NCI-H128 (cell line): Measurements from ENCODE around the gene ZFP3.
"Not testable (repeated sequence)": the region's sequence is repeated elsewhere in the genome, so short reads cannot be mapped to it uniquely, and the experiment has no call there.

Experiments used
- DNase-seq: peaks from one replicate; lab custom pipeline; 2025; ENCODE audit not compliant: unreplicated experiment; lab: John Stamatoyannopoulos, UW

ZFP3 gene

GRCh38 chr17:5137511-5138197, 59.4 kb downstream of the ZFP3 start:
- DNase-seq, result not testable (repeated sequence)

- DNase-seq, result not testable (repeated sequence)
Measured at GRCh38 chr17:5138198-5138544, 59.9 kb downstream of the ZFP3 start.

DNA sequence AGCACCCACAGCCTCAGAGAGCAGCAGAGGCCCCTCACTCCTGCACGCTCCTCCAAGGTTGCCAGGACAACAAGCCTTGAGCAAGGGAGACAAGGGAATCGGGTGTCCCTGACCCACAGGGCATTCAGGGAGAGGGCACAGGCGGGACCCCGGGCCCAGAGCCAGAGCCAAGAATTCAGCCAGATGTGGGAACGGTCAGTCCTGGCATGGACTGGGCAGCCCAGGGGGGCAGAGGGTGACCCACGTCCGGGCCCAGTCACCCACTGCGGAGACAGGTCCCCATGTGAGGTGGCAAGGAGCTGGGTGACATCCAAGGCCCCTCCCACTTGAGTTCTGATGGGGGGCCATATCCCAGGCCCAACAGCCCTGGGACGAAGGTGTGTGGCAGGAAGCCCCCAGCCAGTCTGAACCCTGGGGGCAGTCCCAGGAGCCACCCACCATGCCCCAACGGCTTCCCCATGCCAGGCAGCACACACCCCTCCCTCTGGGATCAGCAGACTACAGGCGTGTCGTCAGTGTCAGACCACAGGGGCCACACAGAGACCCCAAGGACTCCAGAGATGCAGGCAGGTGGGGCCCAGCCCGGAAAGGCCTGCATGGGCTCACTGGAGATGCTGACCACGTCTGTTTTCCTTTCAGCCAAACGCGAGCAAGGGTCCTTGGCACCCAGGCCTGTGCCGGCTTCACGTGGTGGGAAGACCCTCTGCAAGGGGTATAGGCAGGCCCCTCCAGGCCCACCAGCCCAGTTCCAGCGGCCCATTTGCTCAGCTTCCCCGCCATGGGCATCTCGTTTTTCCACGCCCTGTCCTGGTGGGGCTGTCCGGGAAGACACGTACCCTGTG, 60.6 kb downstream of the ZFP3 start:
- DNase-seq, result no peak

DNA sequence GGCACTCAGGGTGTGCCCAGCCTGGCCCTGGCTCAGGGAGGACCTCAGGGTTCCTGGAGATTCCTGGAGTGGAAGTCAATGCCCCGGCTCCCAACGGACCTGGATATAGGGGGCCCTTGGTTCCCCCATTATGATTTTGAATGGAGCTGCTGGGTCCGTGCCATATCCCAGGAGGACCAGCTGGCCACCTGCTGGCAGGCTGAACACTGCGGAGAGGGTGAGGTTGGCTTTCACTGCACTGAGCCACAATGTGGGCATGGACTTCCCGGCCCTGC, 61.1 kb downstream of the ZFP3 start:
- no peak for DNase-seq

DNA sequence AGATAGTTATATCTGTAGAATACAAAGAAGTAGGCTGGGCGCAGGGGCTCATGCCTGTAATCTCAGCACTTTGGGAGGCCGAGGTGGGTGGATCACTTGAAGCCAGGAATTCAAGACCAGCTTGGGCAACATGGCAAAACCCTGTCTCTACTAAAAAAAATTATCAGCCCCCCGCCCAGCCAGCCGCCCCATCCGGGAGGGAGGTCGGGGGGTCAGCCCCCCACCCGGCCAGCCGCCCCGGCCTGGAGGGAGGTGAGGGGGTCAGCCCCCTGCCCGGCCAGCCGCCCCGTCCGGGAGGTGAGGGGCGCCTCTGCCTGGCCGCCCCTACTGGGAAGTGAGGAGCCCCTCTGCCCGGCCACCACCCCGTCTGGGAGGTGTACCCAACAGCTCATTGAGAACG, 64.6 kb downstream of the ZFP3 start:
- not testable (repeated sequence) for DNase-seq
